ENCODE results near the gene CHKB. TPM values are rescaled to one million over a fixed set of nuclear protein-coding genes. Genes with fewer than 3 reads are reported as not detected.

Gene CHKB
- polyA plus RNA-seq, 1 experiment = 22.5 TPM

- Histone ChIP-seq H3K27me3 (ENCODE audit: control insufficient read depth, insufficient read depth, low read length) (peaks cover 62% of the 10 kb centered on the region), H3K27ac (ENCODE audit: low read depth, low read length) (no peak overlapping the region), H3K9me3 (ENCODE audit: control insufficient read depth, insufficient read depth, low read length) (no peaks in the 10 kb centered on the region; the same call in 1 of the 2 replicates), H3K4me3 (ENCODE audit: low read depth, low read length) (no peak overlapping the region)
- no peak for DNase-seq (ENCODE audit: low read depth, low spot score)
- TF ChIP-seq CTCF (IDR thresholded peaks at IDR 0.05; ENCODE audit: low read depth, low read length) = no peak
- ChIA-PET POLR2A (no interaction called here), CTCF (no interaction called here)
Measured at GRCh38 chr22:50605002-50605612, 22.5 kb upstream of the CHKB start.

GRCh38 chr22:50604256-50605001 lies 21.8 kb upstream of the CHKB start:
- CTCF ChIA-PET = no interaction called here
- no peak for DNase-seq (ENCODE audit: low read depth, low spot score)

DNA sequence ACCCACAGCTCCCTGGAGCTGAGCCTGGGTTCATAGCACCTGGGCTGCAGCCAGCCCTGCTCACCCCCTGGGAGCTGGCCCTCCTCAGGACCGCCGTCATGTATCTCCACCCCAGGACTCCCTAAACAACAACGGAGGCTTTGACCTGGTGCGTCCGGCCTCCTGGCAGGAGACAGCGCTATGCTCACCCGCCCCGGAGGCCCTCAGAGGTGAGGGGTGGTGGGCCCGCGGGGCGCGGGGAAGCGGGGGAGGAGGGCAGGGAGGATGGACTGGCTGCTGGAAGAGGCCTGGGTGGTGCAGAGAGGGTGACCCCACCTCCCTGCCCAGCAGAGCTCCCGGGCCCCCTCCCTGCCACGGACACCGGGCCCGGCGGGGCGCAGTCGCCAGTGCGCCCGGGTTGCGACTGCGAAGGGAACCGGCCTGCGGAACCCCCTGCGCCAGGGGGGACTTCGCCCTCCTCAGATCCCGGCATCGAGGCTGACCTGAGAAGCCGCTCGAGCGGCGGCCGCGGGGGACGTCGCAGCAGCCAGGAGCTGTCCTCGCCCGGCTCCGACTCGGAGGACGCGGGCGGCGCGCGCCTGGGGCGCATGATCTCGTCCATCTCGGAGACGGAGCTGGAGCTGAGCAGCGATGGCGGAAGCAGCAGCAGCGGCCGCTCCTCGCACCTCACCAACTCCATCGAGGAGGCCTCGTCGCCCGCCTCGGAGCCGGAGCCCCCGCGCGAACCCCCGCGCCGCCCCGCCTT lies 21.0 kb upstream of the CHKB start:
- H3K9me3 ChIP-seq (ENCODE audit: control insufficient read depth, insufficient read depth, low read length) = no peaks in the 10 kb centered on the region; the same call in 1 of the 2 replicates
- no peak overlapping the region for H3K27ac ChIP-seq (ENCODE audit: low read depth, low read length)
- no peak for DNase-seq (ENCODE audit: low read depth, low spot score)
- no peak overlapping the region for H3K4me3 ChIP-seq (ENCODE audit: low read depth, low read length)
- H3K27me3 ChIP-seq (ENCODE audit: control insufficient read depth, insufficient read depth, low read length) = peaks cover 62% of the 10 kb centered on the region
- ChIA-PET CTCF (no interaction called here), POLR2A (no interaction called here)
- TF ChIP-seq CTCF (IDR thresholded peaks at IDR 0.05; ENCODE audit: low read depth, low read length) = no peak

More at GRCh38 chr22:50604256-50605001, 21.8 kb upstream of the CHKB start:
- Histone ChIP-seq H3K4me3 (ENCODE audit: low read depth, low read length) (no peak overlapping the region), H3K27me3 (ENCODE audit: control insufficient read depth, insufficient read depth, low read length) (peaks cover 62% of the 10 kb centered on the region), H3K27ac (ENCODE audit: low read depth, low read length) (no peak overlapping the region), H3K9me3 (ENCODE audit: control insufficient read depth, insufficient read depth, low read length) (no peaks in the 10 kb centered on the region; the same call in 1 of the 2 replicates)
- POLR2A ChIA-PET = no interaction called here
- TF ChIP-seq CTCF (IDR thresholded peaks at IDR 0.05; ENCODE audit: low read depth, low read length) = no peak

DNA sequence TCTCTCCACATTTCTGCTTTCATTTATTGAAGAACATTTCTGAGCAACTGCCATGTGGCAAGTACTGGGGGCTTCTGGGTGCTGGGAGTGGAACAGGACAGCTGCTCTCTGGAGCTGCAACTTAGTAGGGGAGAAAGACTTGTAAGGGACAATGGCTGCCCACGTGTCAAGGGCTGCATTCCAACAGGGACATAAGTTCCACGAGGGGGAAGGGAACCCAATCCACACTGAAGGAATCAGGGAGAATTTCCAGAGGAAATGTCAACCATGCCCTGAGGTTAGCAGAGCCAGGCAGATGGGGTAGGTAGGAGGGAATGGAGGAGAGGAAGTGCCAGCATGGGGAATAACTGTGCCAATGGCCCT lies 19.7 kb upstream of the CHKB start:
- peaks cover 60% of the 10 kb centered on the region for H3K27me3 ChIP-seq (ENCODE audit: control insufficient read depth, insufficient read depth, low read length)
- ChIA-PET POLR2A (no interaction called here), CTCF (no interaction called here)

More for the DNA sequence above, 19.7 kb upstream of the CHKB start:
- H3K4me3 ChIP-seq (ENCODE audit: low read depth, low read length) = no peak overlapping the region
- DNase-seq (ENCODE audit: low read depth, low spot score) = no peak
- no peak overlapping the region for H3K27ac ChIP-seq (ENCODE audit: low read depth, low read length)
- no peak for TF ChIP-seq CTCF (IDR thresholded peaks at IDR 0.05; ENCODE audit: low read depth, low read length)
- H3K9me3 ChIP-seq (ENCODE audit: control insufficient read depth, insufficient read depth, low read length) = no peaks in the 10 kb centered on the region; the same call in 1 of the 2 replicates

Measured in AG04450 (cell line).